ENCODE data around the gene KMT5C.

The KMT5C gene

GRCh38 chr19:55305983-55306562, 33.6 kb upstream of the KMT5C start:
- Histone ChIP-seq H3K4me3 (replicated peaks; ENCODE audit: low read depth, low read length) (no peak overlapping the region), H3K27me3 (replicated peaks; ENCODE audit: control insufficient read depth, insufficient read depth, low read length) (no peaks in the 10 kb centered on the region), H3K36me3 (ENCODE audit: control insufficient read depth, insufficient read depth, low read length) (no peaks in the 10 kb centered on the region)
- no peak for DNase-seq (ENCODE audit: extremely low read depth, insufficient read length)
- TF ChIP-seq, protein P1, sequence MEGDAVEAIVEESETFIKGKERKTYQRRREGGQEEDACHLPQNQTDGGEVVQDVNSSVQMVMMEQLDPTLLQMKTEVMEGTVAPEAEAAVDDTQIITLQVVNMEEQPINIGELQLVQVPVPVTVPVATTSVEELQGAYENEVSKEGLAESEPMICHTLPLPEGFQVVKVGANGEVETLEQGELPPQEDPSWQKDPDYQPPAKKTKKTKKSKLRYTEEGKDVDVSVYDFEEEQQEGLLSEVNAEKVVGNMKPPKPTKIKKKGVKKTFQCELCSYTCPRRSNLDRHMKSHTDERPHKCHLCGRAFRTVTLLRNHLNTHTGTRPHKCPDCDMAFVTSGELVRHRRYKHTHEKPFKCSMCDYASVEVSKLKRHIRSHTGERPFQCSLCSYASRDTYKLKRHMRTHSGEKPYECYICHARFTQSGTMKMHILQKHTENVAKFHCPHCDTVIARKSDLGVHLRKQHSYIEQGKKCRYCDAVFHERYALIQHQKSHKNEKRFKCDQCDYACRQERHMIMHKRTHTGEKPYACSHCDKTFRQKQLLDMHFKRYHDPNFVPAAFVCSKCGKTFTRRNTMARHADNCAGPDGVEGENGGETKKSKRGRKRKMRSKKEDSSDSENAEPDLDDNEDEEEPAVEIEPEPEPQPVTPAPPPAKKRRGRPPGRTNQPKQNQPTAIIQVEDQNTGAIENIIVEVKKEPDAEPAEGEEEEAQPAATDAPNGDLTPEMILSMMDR (IDR thresholded peaks at IDR 0.05; ENCODE audit: insufficient read depth, low read length, poor library complexity, severe bottlenecking): no peak

DNA sequence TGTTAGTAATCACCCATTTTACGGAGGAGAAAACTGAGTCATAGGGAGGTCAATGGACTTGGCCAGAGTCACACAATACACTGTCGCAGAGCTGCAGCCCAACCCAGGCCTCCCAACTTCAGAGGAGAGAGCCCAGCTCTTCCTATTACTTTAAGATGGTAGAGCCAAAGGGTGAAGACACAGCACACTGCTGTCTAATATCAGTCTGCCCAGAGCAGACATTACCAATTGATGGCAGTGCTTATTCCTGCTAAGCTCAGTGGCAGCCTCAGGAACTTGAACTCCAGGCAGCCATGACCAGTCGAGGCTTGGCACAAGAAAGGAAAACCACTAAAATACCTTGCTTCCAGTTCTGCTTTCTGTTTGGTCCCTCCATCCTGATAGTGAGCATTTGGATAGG, 33.0 kb upstream of the KMT5C start:
- no peaks in the 10 kb centered on the region for H3K27me3 ChIP-seq (replicated peaks; ENCODE audit: control insufficient read depth, insufficient read depth, low read length)
- TF ChIP-seq, protein P1 (IDR thresholded peaks at IDR 0.05; ENCODE audit: insufficient read depth, low read length, poor library complexity, severe bottlenecking): no peak
- H3K36me3 ChIP-seq (ENCODE audit: control insufficient read depth, insufficient read depth, low read length): no peaks in the 10 kb centered on the region
- H3K4me3 ChIP-seq (replicated peaks; ENCODE audit: low read depth, low read length): no peak overlapping the region
- DNase-seq (ENCODE audit: extremely low read depth, insufficient read length): no peak

GRCh38 chr19:55308281-55308680, 31.4 kb upstream of the KMT5C start:
- Histone ChIP-seq H3K4me3 (replicated peaks; ENCODE audit: low read depth, low read length) (no peak overlapping the region), H3K27me3 (replicated peaks; ENCODE audit: control insufficient read depth, insufficient read depth, low read length) (no peaks in the 10 kb centered on the region), H3K36me3 (ENCODE audit: control insufficient read depth, insufficient read depth, low read length) (no peaks in the 10 kb centered on the region)
- TF ChIP-seq, protein P1 (IDR thresholded peaks at IDR 0.05; ENCODE audit: insufficient read depth, low read length, poor library complexity, severe bottlenecking): no peak
- no peak for DNase-seq (ENCODE audit: extremely low read depth, insufficient read length)

- Histone ChIP-seq H3K27me3 (replicated peaks; ENCODE audit: control insufficient read depth, insufficient read depth, low read length) (no peaks in the 10 kb centered on the region), H3K36me3 (ENCODE audit: control insufficient read depth, insufficient read depth, low read length) (no peaks in the 10 kb centered on the region), H3K4me3 (replicated peaks; ENCODE audit: low read depth, low read length) (no peak overlapping the region)
- DNase-seq (ENCODE audit: extremely low read depth, insufficient read length): no peak
- TF ChIP-seq, protein P1 (IDR thresholded peaks at IDR 0.05; ENCODE audit: insufficient read depth, low read length, poor library complexity, severe bottlenecking): no peak
These were observed 30.2 kb upstream of the KMT5C start for GRCh38 chr19:55309448-55309847.

DNA sequence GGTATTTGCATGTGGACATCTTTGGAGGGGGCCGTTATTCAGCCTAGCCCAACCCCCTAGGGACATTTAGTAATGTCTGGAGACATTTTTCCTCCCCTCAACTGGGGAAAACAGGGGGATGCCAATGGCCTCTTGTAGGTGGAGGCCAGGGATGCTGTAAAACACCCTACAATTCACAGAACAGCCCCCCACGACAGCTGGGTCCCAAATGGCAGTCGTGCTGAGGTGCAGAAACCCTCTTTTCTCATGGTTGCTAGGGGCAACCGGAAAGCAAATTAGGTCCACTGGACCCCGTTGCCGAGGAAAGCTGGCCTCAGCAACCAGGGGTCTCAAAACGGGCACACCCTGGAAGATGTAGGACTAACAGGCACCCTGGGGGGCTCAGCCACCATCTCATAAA, 29.2 kb upstream of the KMT5C start:
- no peaks in the 10 kb centered on the region for H3K27me3 ChIP-seq (replicated peaks; ENCODE audit: control insufficient read depth, insufficient read depth, low read length)
- H3K4me3 ChIP-seq (replicated peaks; ENCODE audit: low read depth, low read length): no peak overlapping the region
- no peak for DNase-seq (ENCODE audit: extremely low read depth, insufficient read length)
- TF ChIP-seq, protein P1 (IDR thresholded peaks at IDR 0.05; ENCODE audit: insufficient read depth, low read length, poor library complexity, severe bottlenecking): no peak
- no peaks in the 10 kb centered on the region for H3K36me3 ChIP-seq (ENCODE audit: control insufficient read depth, insufficient read depth, low read length)

DNA sequence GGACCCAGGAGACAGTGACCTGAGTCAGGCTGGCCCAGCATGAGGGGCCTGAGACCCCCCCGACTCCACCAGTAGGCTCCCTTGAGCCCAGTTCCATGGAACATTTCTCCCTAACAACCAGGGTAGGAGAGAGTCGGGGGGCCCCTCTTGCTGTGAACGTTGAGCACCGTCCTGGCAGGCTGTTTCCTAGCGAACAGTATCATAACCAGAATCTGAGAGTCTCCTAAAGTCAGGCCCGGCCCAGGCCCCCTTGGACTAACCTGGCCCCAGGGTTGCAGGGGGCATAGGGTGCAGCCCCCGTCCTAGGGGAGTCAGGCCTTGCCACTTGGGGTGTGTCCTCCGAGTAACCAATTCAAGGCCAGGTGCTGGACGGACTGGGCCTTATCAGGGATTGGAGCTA, 28.3 kb upstream of the KMT5C start:
- Histone ChIP-seq H3K36me3 (ENCODE audit: control insufficient read depth, insufficient read depth, low read length) (no peaks in the 10 kb centered on the region), H3K27me3 (replicated peaks; ENCODE audit: control insufficient read depth, insufficient read depth, low read length) (no peaks in the 10 kb centered on the region), H3K4me3 (replicated peaks; ENCODE audit: low read depth, low read length) (no peak overlapping the region)
- TF ChIP-seq, protein P1 (IDR thresholded peaks at IDR 0.05; ENCODE audit: insufficient read depth, low read length, poor library complexity, severe bottlenecking): no peak
- DNase-seq (ENCODE audit: extremely low read depth, insufficient read length): no peak
